Memory B cell (primary cell): ENCODE data around the gene ACVR1B.
A peak's percentile ranks its signal among the peaks of the same experiment; 100 is the strongest.

Source experiments
- ATAC-seq: fragments of 150-1000 bp; cut with Tn5 transposase; 2 replicates; pipeline ENCODE4 v1.10.0; 2021; ENCODE audit warnings: low read depth, mild to moderate bottlenecking, moderate library complexity
- DNase-seq, 2 donors: peaks; one replicate each; pipeline ENCODE4 v3.0.0; 2022; ENCODE audit warnings: low spot score in 2 of 2
- H3K27ac Mint-ChIP-seq: one replicate; pipeline ENCODE4 v1.8.0; 2022; ENCODE audit warnings: mild to moderate bottlenecking, moderate library complexity, mixed read lengths
- H3K27me3 Mint-ChIP-seq: one replicate; pipeline ENCODE4 v1.8.0; 2022; ENCODE audit warnings: mixed read lengths
- H3K36me3 Mint-ChIP-seq: one replicate; pipeline ENCODE4 v1.8.0; 2022; ENCODE audit warnings: mild to moderate bottlenecking, mixed read lengths
- H3K4me1 Mint-ChIP-seq: one replicate; pipeline ENCODE4 v1.8.0; 2022; ENCODE audit warnings: mixed read lengths
- H3K4me3 Mint-ChIP-seq: one replicate; pipeline ENCODE4 v1.8.0; 2022; ENCODE audit warnings: mild to moderate bottlenecking, moderate library complexity, mixed read lengths
- H3K9me3 Mint-ChIP-seq: one replicate; pipeline ENCODE4 v1.8.0; 2022; ENCODE audit warnings: mixed read lengths

ACVR1B gene

GRCh38 chr12:51960488-51960887, 9.0 kb downstream of the ACVR1B start:
- H3K36me3 Mint-ChIP-seq: no peaks in the 10 kb centered on the region
- H3K27ac Mint-ChIP-seq: no peak overlapping the region
- no peaks in the 10 kb centered on the region for H3K9me3 Mint-ChIP-seq
- no peaks in the 10 kb centered on the region for H3K27me3 Mint-ChIP-seq
- ATAC-seq: no peak
- no peaks in the 10 kb centered on the region for H3K4me1 Mint-ChIP-seq
- DNase-seq: no peak
- H3K4me3 Mint-ChIP-seq: no peak overlapping the region

DNA sequence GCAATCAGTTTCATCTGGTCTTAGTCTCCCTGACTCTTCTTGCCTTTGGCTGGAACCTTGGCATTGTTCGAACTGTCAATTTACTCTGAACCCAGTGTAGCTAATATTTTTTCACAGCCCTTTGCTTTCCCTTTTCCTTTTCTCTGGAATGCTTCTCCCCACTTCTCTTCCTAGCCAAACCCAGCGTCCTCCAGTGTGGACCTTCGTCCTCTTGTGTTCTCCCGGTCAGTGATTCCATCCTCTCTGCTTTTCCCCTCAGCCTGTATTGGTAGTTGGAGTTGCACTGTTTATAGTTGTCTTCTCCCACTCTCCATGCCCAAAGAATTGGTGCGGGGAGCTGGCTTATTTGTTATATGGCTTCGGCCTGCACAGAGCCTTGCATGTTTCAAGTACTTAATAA, 9.4 kb downstream of the ACVR1B start:
- Mint-ChIP-seq H3K4me3 (no peak overlapping the region), H3K4me1 (no peaks in the 10 kb centered on the region), H3K36me3 (peaks cover 2% of the 10 kb centered on the region), H3K27ac (no peak overlapping the region), H3K27me3 (no peaks in the 10 kb centered on the region), H3K9me3 (no peaks in the 10 kb centered on the region)
- no peak for DNase-seq
- ATAC-seq: no peak

- no peak for ATAC-seq
- no peak for DNase-seq
Measured at GRCh38 chr12:51961834-51962233, 10.3 kb downstream of the ACVR1B start.

GRCh38 chr12:51962737-51963136, 11.2 kb downstream of the ACVR1B start:
- Mint-ChIP-seq H3K9me3 (no peaks in the 10 kb centered on the region), H3K27ac (no peak overlapping the region), H3K4me1 (no peaks in the 10 kb centered on the region), H3K27me3 (no peaks in the 10 kb centered on the region), H3K36me3 (peaks cover 2% of the 10 kb centered on the region), H3K4me3 (no peak overlapping the region)
- ATAC-seq (no peak), DNase-seq (no peak)

More at GRCh38 chr12:51961834-51962233, 10.3 kb downstream of the ACVR1B start:
- no peaks in the 10 kb centered on the region for H3K4me1 Mint-ChIP-seq
- H3K9me3 Mint-ChIP-seq: no peaks in the 10 kb centered on the region
- H3K36me3 Mint-ChIP-seq: peaks cover 2% of the 10 kb centered on the region
- H3K27me3 Mint-ChIP-seq: no peaks in the 10 kb centered on the region
- H3K27ac Mint-ChIP-seq: no peak overlapping the region
- H3K4me3 Mint-ChIP-seq: no peak overlapping the region

- H3K27me3 Mint-ChIP-seq: peaks cover under 1% of the 10 kb centered on the region
- DNase-seq (no peak), ATAC-seq (no peak)
- no peaks in the 10 kb centered on the region for H3K9me3 Mint-ChIP-seq
- peaks cover 2% of the 10 kb centered on the region for H3K36me3 Mint-ChIP-seq
- H3K4me3 Mint-ChIP-seq: no peak overlapping the region
- H3K4me1 Mint-ChIP-seq: no peaks in the 10 kb centered on the region
- H3K27ac Mint-ChIP-seq: no peak overlapping the region
Measured at GRCh38 chr12:51963477-51963876, 12.0 kb downstream of the ACVR1B start.

- Mint-ChIP-seq H3K36me3 (peaks cover 4% of the 10 kb centered on the region), H3K4me1 (peaks cover 31% of the 10 kb centered on the region), H3K4me3 (no peak overlapping the region), H3K9me3 (no peaks in the 10 kb centered on the region), H3K27ac (no peak overlapping the region), H3K27me3 (peaks cover 4% of the 10 kb centered on the region)
- DNase-seq (no peak), ATAC-seq (no peak)
Measured at GRCh38 chr12:51969643-51970042, 18.1 kb downstream of the ACVR1B start.

DNA sequence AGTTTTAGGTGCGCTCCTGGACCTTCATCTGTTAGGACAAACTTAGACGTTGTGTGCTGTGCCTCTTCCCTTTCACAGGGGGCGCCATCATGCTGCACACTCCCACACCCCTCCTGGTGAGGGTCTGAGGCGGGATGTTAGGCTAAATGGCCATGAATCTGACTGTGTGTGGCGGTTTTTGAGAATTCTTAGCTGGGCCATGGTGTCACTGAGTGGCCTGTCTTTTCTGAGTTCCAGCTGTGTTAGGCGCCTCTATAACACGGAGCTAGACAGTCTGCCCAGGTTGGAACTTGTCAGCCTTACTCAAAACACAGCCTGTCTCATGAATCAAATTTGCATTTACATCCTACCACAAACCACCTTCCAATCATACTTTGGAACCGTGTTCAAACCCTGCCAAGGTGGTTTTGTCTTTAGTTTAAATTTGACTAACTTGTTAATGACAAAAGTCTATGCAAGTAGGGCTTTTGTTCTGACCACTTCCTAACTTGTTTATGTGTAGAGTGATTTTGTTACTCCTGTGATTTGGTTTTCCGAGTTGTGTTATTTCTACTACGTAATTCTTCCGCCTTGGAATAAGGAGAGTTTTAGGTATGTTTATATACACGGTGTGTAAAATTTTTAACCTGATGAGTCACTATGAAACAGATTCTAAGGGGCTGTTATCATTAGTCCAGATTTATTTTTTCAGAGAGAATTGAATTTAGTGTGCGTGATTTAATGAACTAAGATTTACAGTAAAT, 19.6 kb downstream of the ACVR1B start:
- DNase-seq: peak; percentile 36 to 39
- Mint-ChIP-seq H3K4me3 (peak overlapping the region; percentile 68), H3K27ac (no peak overlapping the region), H3K27me3 (peaks cover 4% of the 10 kb centered on the region), H3K4me1 (peaks cover 34% of the 10 kb centered on the region), H3K36me3 (peaks cover 7% of the 10 kb centered on the region), H3K9me3 (no peaks in the 10 kb centered on the region)
- ATAC-seq: peak; percentile 94

DNA sequence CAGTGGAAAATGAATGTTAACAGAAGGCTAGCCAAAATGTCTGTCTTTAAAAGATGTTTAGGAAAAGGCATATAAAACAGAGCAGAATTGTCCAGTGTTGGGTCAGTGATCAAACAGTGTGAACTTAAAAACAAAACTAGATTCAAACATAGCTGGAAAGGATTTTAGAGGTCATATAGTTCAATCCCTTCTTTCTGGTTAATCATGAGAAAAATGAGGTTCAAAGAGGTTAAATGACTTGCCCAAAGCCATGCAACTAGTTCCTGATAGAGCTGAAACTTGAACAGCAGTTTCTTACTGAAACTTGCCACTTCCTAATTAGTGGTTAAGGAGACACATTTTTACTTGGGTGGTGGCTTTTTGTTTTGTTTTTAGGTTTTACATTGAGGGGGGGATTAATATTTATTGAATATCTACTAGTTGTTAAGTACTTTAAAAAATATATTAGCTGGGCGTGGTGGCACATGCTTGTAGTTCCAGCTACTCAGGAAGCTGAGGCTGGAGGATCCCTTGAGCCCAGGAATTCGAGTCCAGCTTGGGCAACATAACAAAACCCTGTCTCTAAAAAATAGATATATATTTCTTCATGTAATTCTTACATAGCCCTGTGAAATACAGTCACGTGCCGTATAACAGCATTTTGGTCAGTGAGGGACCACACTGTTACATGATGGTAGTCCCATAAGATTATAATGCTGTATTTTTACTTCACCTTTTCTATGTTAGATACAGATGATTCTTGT, 20.4 kb downstream of the ACVR1B start:
- DNase-seq (no peak), ATAC-seq (peak; percentile 43)
- Mint-ChIP-seq H3K27me3 (peaks cover 4% of the 10 kb centered on the region), H3K36me3 (peaks cover 7% of the 10 kb centered on the region), H3K27ac (no peak overlapping the region), H3K9me3 (no peaks in the 10 kb centered on the region), H3K4me3 (peak overlapping the region; percentile 1), H3K4me1 (peaks cover 34% of the 10 kb centered on the region)

DNA sequence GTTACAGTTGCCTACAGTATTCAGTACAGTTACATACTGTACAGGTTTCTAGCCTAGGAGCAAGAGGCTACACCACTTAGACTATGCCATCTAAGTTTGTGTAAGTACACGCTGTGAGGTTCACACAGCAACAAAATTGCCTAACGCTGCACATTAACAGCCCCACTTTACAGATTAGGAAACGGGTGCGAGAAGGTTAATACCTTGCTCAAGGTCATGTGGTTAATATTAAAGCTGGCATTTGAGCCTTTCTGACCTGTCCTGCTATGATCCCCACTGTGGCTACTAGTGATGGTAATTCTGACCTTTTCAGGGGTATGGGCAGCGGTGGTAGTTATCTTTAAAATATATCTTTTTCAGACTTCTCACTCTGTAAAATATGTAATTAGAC, 20.9 kb downstream of the ACVR1B start:
- Mint-ChIP-seq H3K4me3 (no peak overlapping the region), H3K4me1 (peaks cover 34% of the 10 kb centered on the region), H3K27ac (no peak overlapping the region), H3K36me3 (peaks cover 7% of the 10 kb centered on the region), H3K27me3 (peaks cover 4% of the 10 kb centered on the region), H3K9me3 (no peaks in the 10 kb centered on the region)
- ATAC-seq (no peak), DNase-seq (no peak)

GRCh38 chr12:51972849-51973273, 21.4 kb downstream of the ACVR1B start:
- Mint-ChIP-seq H3K27ac (no peak overlapping the region), H3K9me3 (no peaks in the 10 kb centered on the region), H3K27me3 (peaks cover 4% of the 10 kb centered on the region), H3K4me1 (peaks cover 34% of the 10 kb centered on the region), H3K4me3 (peak overlapping the region; percentile 33), H3K36me3 (peaks cover 7% of the 10 kb centered on the region)
- DNase-seq (no peak), ATAC-seq (no peak)

DNA sequence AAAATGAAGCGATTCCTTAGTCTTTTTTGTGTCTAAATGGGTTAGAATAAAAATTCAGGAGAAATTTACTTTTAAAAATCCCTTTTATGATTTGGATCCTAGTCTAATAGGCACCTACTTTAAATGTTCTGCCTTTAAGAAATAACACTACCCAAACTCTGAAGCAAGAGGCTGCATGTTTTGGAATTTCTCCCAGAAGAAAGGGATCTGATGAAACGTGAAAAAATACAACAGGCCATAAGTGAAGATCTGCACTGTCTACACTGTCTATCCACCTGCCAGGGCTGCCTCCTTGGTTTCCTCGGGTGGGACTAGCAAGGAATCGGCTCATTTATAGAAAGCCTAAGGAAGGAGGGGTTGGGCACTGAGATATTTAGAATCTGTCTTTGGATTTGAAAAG, 22.1 kb downstream of the ACVR1B start:
- no peak overlapping the region for H3K4me3 Mint-ChIP-seq
- no peak for DNase-seq
- H3K27ac Mint-ChIP-seq: no peak overlapping the region

GRCh38 chr12:51974646-51975045, 23.1 kb downstream of the ACVR1B start:
- H3K4me3 Mint-ChIP-seq: no peak overlapping the region

More for the DNA sequence above, 22.1 kb downstream of the ACVR1B start:
- Mint-ChIP-seq H3K4me1 (peaks cover 34% of the 10 kb centered on the region), H3K36me3 (peaks cover 7% of the 10 kb centered on the region), H3K9me3 (no peaks in the 10 kb centered on the region), H3K27me3 (peaks cover 2% of the 10 kb centered on the region)
- no peak for ATAC-seq

DNA sequence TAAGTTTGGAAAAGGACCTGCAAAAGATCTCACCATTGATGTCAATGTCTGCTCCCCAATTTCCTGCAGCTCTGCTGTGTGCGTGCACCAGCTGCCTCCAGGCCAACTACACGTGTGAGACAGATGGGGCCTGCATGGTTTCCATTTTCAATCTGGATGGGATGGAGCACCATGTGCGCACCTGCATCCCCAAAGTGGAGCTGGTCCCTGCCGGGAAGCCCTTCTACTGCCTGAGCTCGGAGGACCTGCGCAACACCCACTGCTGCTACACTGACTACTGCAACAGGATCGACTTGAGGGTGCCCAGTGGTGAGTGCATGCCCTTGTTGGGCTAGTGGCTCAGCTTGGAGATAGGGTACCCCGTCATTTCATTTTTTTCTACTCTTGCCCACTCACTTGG, 23.7 kb downstream of the ACVR1B start:
- Mint-ChIP-seq H3K9me3 (no peaks in the 10 kb centered on the region), H3K27ac (no peak overlapping the region), H3K4me1 (peaks cover 35% of the 10 kb centered on the region), H3K4me3 (no peak overlapping the region), H3K27me3 (no peaks in the 10 kb centered on the region), H3K36me3 (peaks cover 5% of the 10 kb centered on the region)
- ATAC-seq: no peak
- DNase-seq: no peak

More at GRCh38 chr12:51974646-51975045, 23.1 kb downstream of the ACVR1B start:
- peaks cover 35% of the 10 kb centered on the region for H3K4me1 Mint-ChIP-seq
- ATAC-seq (no peak), DNase-seq (no peak)
- peaks cover 5% of the 10 kb centered on the region for H3K36me3 Mint-ChIP-seq
- peaks cover 2% of the 10 kb centered on the region for H3K27me3 Mint-ChIP-seq
- H3K9me3 Mint-ChIP-seq: no peaks in the 10 kb centered on the region
- H3K27ac Mint-ChIP-seq: no peak overlapping the region

DNA sequence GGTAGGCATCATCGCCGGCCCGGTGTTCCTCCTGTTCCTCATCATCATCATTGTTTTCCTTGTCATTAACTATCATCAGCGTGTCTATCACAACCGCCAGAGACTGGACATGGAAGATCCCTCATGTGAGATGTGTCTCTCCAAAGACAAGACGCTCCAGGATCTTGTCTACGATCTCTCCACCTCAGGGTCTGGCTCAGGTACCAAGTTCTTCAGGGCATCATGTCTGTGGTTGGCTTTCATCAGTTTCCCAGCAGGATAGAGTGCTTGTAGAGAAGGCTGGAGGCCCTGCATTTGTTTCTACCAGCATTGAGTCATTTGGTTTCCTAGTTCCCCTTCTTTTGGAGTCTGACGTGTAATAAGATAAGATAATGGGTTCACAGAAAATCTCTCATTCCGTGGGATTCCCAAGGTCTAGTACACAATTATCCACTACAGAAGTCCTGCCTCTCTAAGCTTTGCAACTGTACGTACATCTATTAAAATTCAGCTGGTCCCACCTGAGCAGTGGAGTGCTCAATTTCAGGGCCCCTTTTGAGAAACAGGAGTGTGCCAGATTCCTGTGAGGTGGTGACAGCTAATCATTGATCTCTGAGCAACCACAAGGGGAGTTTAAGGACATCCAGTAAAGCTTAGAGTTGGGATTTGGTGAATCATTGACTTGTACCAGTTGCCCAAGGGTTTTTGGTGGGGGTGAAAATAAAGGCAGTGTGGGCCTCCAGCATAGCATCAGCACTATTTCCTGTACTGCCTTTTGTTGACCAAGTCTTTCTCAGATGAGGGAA, 25.1 kb downstream of the ACVR1B start:
- H3K36me3 Mint-ChIP-seq: peaks cover 5% of the 10 kb centered on the region
- DNase-seq (no peak), ATAC-seq (no peak)
- H3K9me3 Mint-ChIP-seq: no peaks in the 10 kb centered on the region
- H3K27me3 Mint-ChIP-seq: no peaks in the 10 kb centered on the region
- no peak overlapping the region for H3K4me3 Mint-ChIP-seq
- peaks cover 35% of the 10 kb centered on the region for H3K4me1 Mint-ChIP-seq
- no peak overlapping the region for H3K27ac Mint-ChIP-seq
